HG02852 (cell line): ENCODE measurements around the gene CD226.
A peak's percentile ranks its signal among the peaks of the same experiment; 100 is the strongest.
"Not testable (repeated sequence)": the region's sequence is repeated elsewhere in the genome, so short reads cannot be mapped to it uniquely, and the experiment has no call there.

ENCODE experiments used
- ATAC-seq: cut with Tn5 transposase; IDR thresholded peaks from one replicate; pipeline ENCODE4 v1.9.1; 2021; ENCODE audit warnings: mild to moderate bottlenecking, moderate library complexity; ENCODE audit not compliant: unreplicated experiment

The CD226 gene

DNA sequence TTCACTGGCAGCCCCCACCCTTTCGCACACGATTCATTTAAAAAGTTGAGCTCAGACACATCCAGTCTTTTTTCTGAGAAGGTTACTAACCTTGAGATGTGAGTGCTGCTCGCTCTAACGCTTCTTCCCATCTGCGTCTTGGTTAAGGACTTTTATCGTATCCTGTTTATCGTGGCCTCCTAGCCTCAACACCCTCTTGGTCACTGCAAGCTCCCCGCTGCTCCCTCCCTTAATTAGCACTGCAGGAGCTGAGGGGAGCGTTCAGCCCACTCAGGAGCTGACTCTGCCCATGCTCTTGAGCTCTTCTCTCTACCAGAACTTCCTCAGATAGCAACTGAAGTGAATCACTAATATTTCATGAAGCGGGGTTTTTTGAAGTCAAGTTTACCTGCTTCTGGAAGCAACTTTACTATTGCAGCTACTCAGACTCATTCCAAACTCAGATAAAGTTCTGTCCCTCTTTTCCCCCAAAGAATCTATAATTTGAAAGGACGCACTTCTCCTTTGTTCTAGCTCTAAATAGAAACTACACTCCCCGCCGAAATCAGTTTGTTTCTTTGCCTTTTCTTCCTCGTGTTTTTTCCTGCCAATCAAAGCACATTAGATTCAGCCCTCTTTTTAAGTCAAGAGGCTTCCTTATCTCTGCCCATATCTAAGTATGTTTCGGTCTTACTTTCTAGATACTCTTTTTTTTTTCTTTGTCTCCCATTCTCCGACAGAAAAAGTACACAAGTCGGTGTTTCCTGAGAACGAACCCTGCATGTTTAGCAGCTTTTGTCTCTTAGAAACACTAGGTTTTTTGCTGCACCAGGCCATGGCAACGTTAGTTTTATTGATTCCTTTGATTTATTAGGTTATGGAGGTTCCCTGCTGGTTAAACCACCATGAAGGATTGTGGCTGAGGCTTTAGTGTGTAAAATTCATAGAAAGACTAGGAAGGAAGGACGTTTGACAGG lies 9.3 kb upstream of the CD226 start:
- ATAC-seq: peak; percentile 26

GRCh38 chr18:69956057-69956456 lies 8.4 kb upstream of the CD226 start:
- ATAC-seq: no peak

- ATAC-seq: no peak
Measured at GRCh38 chr18:69954719-69955480, 7.2 kb upstream of the CD226 start.

DNA sequence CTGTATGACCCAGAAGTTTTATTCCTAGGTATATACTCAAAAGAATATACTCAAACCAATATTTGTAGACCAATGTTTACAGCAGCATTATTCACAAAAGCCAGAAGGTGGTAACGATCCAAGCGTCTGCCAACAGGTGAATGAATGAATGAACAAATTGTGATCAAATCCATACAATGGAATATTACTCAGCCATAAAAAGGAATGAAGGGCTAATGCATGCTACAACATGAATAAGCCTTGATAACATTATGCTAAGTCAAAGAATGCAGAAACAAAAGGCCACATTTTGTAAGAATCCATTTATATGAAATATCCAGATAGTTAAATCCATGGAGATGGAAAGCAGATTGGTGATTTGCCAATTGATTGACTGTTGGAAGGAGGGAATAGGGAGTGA lies 5.5 kb upstream of the CD226 start:
- ATAC-seq: no peak

GRCh38 chr18:69951182-69951581 lies 3.5 kb upstream of the CD226 start:
- no peak for ATAC-seq

DNA sequence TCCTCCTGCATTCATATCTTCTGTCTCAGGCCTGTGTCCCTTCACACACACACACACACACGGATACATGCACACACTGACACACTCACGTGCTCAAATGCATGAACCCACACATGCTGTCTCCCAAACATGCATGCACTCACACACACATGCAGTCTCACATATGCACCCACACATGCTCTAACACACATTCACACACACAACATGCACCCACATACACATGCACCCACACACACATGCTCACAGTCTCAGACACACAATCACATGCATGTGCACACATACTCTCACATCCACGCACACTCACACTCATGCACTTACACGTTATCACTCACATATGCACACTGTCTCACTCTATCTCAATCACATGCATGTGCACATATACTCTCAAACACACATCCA lies 1.9 kb upstream of the CD226 start:
- no peak for ATAC-seq

- ATAC-seq: peak; percentile 85
Measured at GRCh38 chr18:69948919-69949537, 1.4 kb upstream of the CD226 start.

- no peak for ATAC-seq
Measured at GRCh38 chr18:69948256-69948655, 583 bp upstream of the CD226 start.

- ATAC-seq: no peak
Measured at GRCh38 chr18:69946608-69947155, 991 bp downstream of the CD226 start.

DNA sequence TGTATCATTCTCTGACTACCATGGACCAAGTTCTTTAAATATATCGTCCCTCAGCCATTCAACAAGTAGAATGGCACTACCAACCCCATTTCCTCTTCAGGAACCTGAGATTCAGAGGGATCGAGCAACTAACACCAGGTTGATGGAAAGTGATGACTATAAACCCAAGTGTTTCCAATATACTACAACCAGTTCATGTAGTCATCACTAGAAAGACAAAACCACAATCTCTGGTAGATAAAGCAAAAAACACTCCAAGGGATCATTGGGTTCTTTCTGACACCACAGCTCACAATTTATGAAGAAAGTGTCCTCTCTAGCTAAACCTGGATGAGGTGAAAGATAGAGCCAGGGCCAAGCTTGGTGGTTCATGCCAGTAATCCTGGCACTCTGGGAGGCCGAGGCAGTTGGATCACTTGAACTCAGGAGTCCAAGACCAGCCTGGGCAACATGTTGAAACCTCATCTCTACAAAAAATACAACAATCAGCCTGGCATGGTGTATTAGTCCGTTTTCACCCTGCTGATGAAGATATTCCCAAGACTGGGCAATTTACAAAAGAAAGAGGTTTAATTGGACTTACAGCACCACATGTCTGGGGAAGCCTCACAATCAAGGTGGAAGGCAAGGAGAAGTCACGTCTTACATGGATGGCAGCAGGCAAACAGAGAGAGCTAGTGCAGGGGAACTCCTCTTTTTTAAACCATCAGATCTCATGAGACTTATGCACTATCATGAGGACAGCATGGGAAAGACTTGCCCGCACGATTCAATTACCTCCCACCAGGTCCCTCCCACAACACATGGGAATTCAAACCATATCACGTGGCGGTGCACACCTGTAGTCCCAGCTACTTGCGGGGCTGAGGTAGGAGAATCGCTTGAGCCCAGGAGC lies 2.2 kb downstream of the CD226 start:
- ATAC-seq: peak; percentile 14

DNA sequence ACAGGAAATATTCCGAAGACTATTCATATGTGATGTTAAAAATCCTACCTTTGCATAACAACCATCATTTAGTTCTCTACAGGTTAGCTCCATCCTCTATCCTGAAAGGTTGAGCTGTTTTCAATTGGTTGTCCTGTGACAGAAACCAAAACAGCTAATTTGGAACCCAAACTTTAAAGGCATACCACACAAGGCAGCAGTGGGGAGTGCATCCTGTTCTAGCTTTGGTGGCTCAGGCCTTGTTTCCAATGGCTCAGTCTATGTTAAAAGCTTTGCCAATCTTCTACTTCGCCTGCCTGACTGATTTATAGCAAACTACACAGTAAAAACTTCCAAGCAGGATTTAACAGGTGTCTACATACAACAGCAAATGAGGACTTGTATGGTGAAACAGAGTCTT lies 3.2 kb downstream of the CD226 start:
- ATAC-seq: no peak

DNA sequence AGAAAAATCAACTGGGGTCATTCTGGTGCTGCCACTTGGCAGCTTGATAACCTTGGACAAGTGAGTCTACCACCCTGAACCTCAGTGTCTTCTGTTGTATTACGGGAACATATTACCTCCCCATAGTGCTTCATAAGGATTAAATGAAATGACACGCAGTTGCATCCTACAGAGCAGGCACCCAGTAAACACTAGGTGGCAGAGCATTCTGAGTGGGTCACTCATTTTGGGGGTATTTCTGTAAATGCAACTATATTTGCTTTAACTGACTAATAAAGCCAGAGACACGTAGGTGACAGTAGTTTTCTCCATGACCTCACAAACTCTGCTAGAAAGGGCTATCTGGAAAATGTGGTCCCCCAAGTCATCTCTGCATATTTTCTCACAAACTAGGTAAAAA lies 4.7 kb downstream of the CD226 start:
- no peak for ATAC-seq

- ATAC-seq: no peak
Measured at GRCh38 chr18:69941183-69941582, 6.5 kb downstream of the CD226 start.

- ATAC-seq: not testable (repeated sequence)
Measured at GRCh38 chr18:69939812-69940211, 7.9 kb downstream of the CD226 start.

- no peak for ATAC-seq
Measured at GRCh38 chr18:69936191-69936558, 11.5 kb downstream of the CD226 start.

GRCh38 chr18:69935319-69936190 lies 12.1 kb downstream of the CD226 start:
- peak; percentile 92 for ATAC-seq

GRCh38 chr18:69934601-69935265 lies 12.9 kb downstream of the CD226 start:
- ATAC-seq: no peak

DNA sequence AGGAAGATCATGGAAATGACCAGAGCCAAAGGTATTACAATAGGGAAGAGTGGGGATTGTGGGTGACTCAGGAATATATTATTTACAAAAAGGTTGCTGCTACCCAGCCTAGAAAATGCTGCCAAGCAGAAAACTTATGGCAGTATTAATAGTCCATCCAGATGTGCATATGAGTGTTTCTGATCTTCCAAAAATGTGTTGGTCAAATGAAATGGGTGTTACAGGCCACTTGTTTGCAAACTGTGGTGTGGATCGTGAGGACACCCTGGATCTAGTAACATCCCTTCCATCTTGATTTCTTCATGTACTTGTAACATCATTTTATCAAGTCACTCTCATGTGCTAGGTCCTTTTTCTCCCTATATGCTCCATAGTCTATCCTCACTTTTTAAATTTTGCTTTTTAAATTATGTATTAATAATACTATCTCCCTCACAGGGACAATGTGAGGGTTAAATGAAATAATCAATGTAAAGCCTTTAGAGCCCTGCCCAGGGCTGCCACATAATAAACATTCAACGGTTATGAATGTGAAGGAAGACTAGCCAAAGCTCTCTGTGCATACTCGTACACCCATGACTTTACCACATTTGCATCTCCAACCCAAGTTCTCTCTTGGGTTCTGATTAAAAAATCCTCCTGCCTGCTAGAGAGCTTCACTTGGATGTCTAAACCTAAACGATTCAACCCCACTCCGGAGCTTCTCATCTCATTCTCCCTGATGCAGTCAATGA lies 18.5 kb downstream of the CD226 start:
- no peak for ATAC-seq
